Spleen (tissue), 7 donors: Measurements from ENCODE around the gene C6orf132.

Experiments used
- CTCF ChIP-seq, 11 experiments: fragments of 200-600 bp in 7 of 11; fragments of 450-650 bp in 4 of 11; sonication (generic) in 4 of 11; IDR thresholded peaks in 8 of 11; conservative IDR thresholded peaks in 3 of 11; 1 replicate in 7 of 11; 2 replicates in 4 of 11; pipeline versions ENCODE4 v1.4.0 to v1.8.0; 2016 to 2021; ENCODE audit warnings: antibody characterized with exemption in 11 of 11, inconsistent platforms in 4 of 11, mild to moderate bottlenecking in 1 of 11
- POLR2AphosphoS5 ChIP-seq, 3 donors: sonication (generic); formaldehyde crosslinking; IDR thresholded peaks; one replicate each; pipeline ENCODE4 v1.5.1; 2017; ENCODE audit warnings: antibody characterized with exemption in 3 of 3
- donor health status: DM: no; HTN: no; CAD: no; lungs with moderate emphysema.
- donor health status: DM: no; HTN: no; CAD: no.
- donor health status: DM: no; HTN: no; CAD: no.

- TF ChIP-seq CTCF (IDR thresholded peaks at IDR 0.05 in 8 of 11, conservative IDR thresholded peaks at IDR 0.05 in 3 of 11) (no peak), POLR2AphosphoS5 (IDR thresholded peaks at IDR 0.05) (no peak)
These were observed 73.4 kb downstream of the C6orf132 start for GRCh38 chr6:42068872-42069522.
